Keratinocyte (primary cell): ENCODE measurements around the gene SLAIN2.

ENCODE experiments used
- EZH2 ChIP-seq: IDR thresholded peaks from one replicate; pipeline ENCODE4 v1.6.1; 2012; ENCODE audit warnings: inconsistent platforms, mild to moderate bottlenecking, low read length, moderate library complexity
- TF ChIP-seq, protein P1 (sequence below), 3 experiments: IDR thresholded peaks in 1 of 3; conservative IDR thresholded peaks in 1 of 3; optimal IDR thresholded peaks in 1 of 3; 2 replicates in 2 of 3; 3 replicates in 1 of 3; pipeline versions ENCODE3 to v1.5.1; 2011; ENCODE audit warnings: low read length in 3 of 3, mild to moderate bottlenecking in 3 of 3, moderate library complexity in 2 of 3, control low read depth in 1 of 3, inconsistent platforms in 1 of 3; ENCODE audit not compliant: insufficient read depth in 2 of 3; ENCODE audit errors: extremely low read depth in 1 of 3

- TF ChIP-seq, protein P1, sequence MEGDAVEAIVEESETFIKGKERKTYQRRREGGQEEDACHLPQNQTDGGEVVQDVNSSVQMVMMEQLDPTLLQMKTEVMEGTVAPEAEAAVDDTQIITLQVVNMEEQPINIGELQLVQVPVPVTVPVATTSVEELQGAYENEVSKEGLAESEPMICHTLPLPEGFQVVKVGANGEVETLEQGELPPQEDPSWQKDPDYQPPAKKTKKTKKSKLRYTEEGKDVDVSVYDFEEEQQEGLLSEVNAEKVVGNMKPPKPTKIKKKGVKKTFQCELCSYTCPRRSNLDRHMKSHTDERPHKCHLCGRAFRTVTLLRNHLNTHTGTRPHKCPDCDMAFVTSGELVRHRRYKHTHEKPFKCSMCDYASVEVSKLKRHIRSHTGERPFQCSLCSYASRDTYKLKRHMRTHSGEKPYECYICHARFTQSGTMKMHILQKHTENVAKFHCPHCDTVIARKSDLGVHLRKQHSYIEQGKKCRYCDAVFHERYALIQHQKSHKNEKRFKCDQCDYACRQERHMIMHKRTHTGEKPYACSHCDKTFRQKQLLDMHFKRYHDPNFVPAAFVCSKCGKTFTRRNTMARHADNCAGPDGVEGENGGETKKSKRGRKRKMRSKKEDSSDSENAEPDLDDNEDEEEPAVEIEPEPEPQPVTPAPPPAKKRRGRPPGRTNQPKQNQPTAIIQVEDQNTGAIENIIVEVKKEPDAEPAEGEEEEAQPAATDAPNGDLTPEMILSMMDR (optimal IDR thresholded peaks at IDR 0.05 in 1 of 3, IDR thresholded peaks at IDR 0.05 in 1 of 3, conservative IDR thresholded peaks at IDR 0.05 in 1 of 3; ENCODE audit: extremely low read depth in 1 of 3, insufficient read depth in 2 of 3, low read length in 3 of 3): no peak
- TF ChIP-seq EZH2: no peak
Measured at GRCh38 chr4:48445704-48446103, 104.4 kb downstream of the SLAIN2 start.
